ENCODE measurements around the gene VWF.
A peak's percentile ranks its signal among the peaks of the same experiment; 100 is the strongest.

The VWF gene

GRCh38 chr12:6076776-6077691 lies 47.4 kb downstream of the VWF start:
- Histone ChIP-seq H3K27ac (ENCODE audit: low read length) (no peak overlapping the region), H3K27me3 (ENCODE audit: control insufficient read depth in 1 of 2, insufficient read depth in 2 of 2, low read length in 2 of 2) (no peaks in the 10 kb centered on the region), H3K9me3 (ENCODE audit: control insufficient read depth in 2 of 2, low read length in 2 of 2) (no peaks in the 10 kb centered on the region), H3K9ac (ENCODE audit: low read length in 2 of 2) (no peak overlapping the region), H3K36me3 (ENCODE audit: control insufficient read depth in 2 of 2, insufficient read depth in 2 of 2, low read length in 2 of 2) (no peaks in the 10 kb centered on the region), H3K4me3 (ENCODE audit: low read length in 2 of 2) (no peak overlapping the region), H3K4me1 (ENCODE audit: control insufficient read depth, insufficient read depth, low read length) (peaks cover 11% of the 10 kb centered on the region)

GRCh38 chr12:6076346-6076745 lies 48.1 kb downstream of the VWF start:
- H3K27ac ChIP-seq (ENCODE audit: low read length): no peak overlapping the region
- peaks cover 11% of the 10 kb centered on the region for H3K4me1 ChIP-seq (ENCODE audit: control insufficient read depth, insufficient read depth, low read length)
- no peak overlapping the region for H3K4me3 ChIP-seq (ENCODE audit: low read length in 2 of 2)

GRCh38 chr12:6074979-6075585 lies 49.4 kb downstream of the VWF start:
- H3K4me3 ChIP-seq (ENCODE audit: low read length in 2 of 2): peak overlapping the region in 1 of 2 donors; percentile 47
- no peak overlapping the region for H3K27ac ChIP-seq (ENCODE audit: low read length)
- H3K27me3 ChIP-seq (ENCODE audit: control insufficient read depth in 1 of 2, insufficient read depth in 2 of 2, low read length in 2 of 2): no peaks in the 10 kb centered on the region
- no peaks in the 10 kb centered on the region for H3K9me3 ChIP-seq (ENCODE audit: control insufficient read depth in 2 of 2, low read length in 2 of 2)
- peaks cover 11% of the 10 kb centered on the region for H3K4me1 ChIP-seq (ENCODE audit: control insufficient read depth, insufficient read depth, low read length)
- H3K36me3 ChIP-seq (ENCODE audit: control insufficient read depth in 2 of 2, insufficient read depth in 2 of 2, low read length in 2 of 2): no peaks in the 10 kb centered on the region
- no peak overlapping the region for H3K9ac ChIP-seq (ENCODE audit: low read length in 2 of 2)

More at GRCh38 chr12:6076346-6076745, 48.1 kb downstream of the VWF start:
- Histone ChIP-seq H3K9ac (ENCODE audit: low read length in 2 of 2) (no peak overlapping the region), H3K27me3 (ENCODE audit: control insufficient read depth in 1 of 2, insufficient read depth in 2 of 2, low read length in 2 of 2) (no peaks in the 10 kb centered on the region), H3K9me3 (ENCODE audit: control insufficient read depth in 2 of 2, low read length in 2 of 2) (no peaks in the 10 kb centered on the region), H3K36me3 (ENCODE audit: control insufficient read depth in 2 of 2, insufficient read depth in 2 of 2, low read length in 2 of 2) (no peaks in the 10 kb centered on the region)

- no peaks in the 10 kb centered on the region for H3K9me3 ChIP-seq (ENCODE audit: control insufficient read depth in 2 of 2, low read length in 2 of 2)
- H3K36me3 ChIP-seq (ENCODE audit: control insufficient read depth in 2 of 2, insufficient read depth in 2 of 2, low read length in 2 of 2): no peaks in the 10 kb centered on the region
- H3K4me1 ChIP-seq (ENCODE audit: control insufficient read depth, insufficient read depth, low read length): peaks cover 11% of the 10 kb centered on the region
- no peaks in the 10 kb centered on the region for H3K27me3 ChIP-seq (ENCODE audit: control insufficient read depth in 1 of 2, insufficient read depth in 2 of 2, low read length in 2 of 2)
- peak overlapping the region in 1 of 2 donors; percentile 47 for H3K4me3 ChIP-seq (ENCODE audit: low read length in 2 of 2)
- no peak overlapping the region for H3K9ac ChIP-seq (ENCODE audit: low read length in 2 of 2)
- no peak overlapping the region for H3K27ac ChIP-seq (ENCODE audit: low read length)
Observed at GRCh38 chr12:6074427-6074826, 50.0 kb downstream of the VWF start.

GRCh38 chr12:6073426-6073825 lies 51.0 kb downstream of the VWF start:
- peaks cover 11% of the 10 kb centered on the region for H3K4me1 ChIP-seq (ENCODE audit: control insufficient read depth, insufficient read depth, low read length)

GRCh38 chr12:6072302-6072752 lies 52.1 kb downstream of the VWF start:
- no peak overlapping the region for H3K4me3 ChIP-seq (ENCODE audit: low read length in 2 of 2)
- no peak overlapping the region for H3K27ac ChIP-seq (ENCODE audit: low read length)
- H3K9ac ChIP-seq (ENCODE audit: low read length in 2 of 2): no peak overlapping the region
- H3K36me3 ChIP-seq (ENCODE audit: control insufficient read depth in 2 of 2, insufficient read depth in 2 of 2, low read length in 2 of 2): no peaks in the 10 kb centered on the region
- no peaks in the 10 kb centered on the region for H3K9me3 ChIP-seq (ENCODE audit: control insufficient read depth in 2 of 2, low read length in 2 of 2)
- no peaks in the 10 kb centered on the region for H3K27me3 ChIP-seq (ENCODE audit: control insufficient read depth in 1 of 2, insufficient read depth in 2 of 2, low read length in 2 of 2)
- peaks cover 11% of the 10 kb centered on the region for H3K4me1 ChIP-seq (ENCODE audit: control insufficient read depth, insufficient read depth, low read length)

More at GRCh38 chr12:6073426-6073825, 51.0 kb downstream of the VWF start:
- Histone ChIP-seq H3K9me3 (ENCODE audit: control insufficient read depth in 2 of 2, low read length in 2 of 2) (no peaks in the 10 kb centered on the region), H3K4me3 (ENCODE audit: low read length in 2 of 2) (no peak overlapping the region), H3K36me3 (ENCODE audit: control insufficient read depth in 2 of 2, insufficient read depth in 2 of 2, low read length in 2 of 2) (no peaks in the 10 kb centered on the region), H3K9ac (ENCODE audit: low read length in 2 of 2) (no peak overlapping the region), H3K27me3 (ENCODE audit: control insufficient read depth in 1 of 2, insufficient read depth in 2 of 2, low read length in 2 of 2) (no peaks in the 10 kb centered on the region), H3K27ac (ENCODE audit: low read length) (no peak overlapping the region)

- H3K27ac ChIP-seq (ENCODE audit: low read length): no peak overlapping the region
Observed at GRCh38 chr12:6071589-6071988, 52.9 kb downstream of the VWF start.

GRCh38 chr12:6070472-6071257 lies 53.8 kb downstream of the VWF start:
- no peaks in the 10 kb centered on the region for H3K27me3 ChIP-seq (ENCODE audit: control insufficient read depth in 1 of 2, insufficient read depth in 2 of 2, low read length in 2 of 2)
- H3K9ac ChIP-seq (ENCODE audit: low read length in 2 of 2): no peak overlapping the region
- H3K4me3 ChIP-seq (ENCODE audit: low read length in 2 of 2): no peak overlapping the region
- no peak overlapping the region for H3K27ac ChIP-seq (ENCODE audit: low read length)
- H3K9me3 ChIP-seq (ENCODE audit: control insufficient read depth in 2 of 2, low read length in 2 of 2): no peaks in the 10 kb centered on the region
- H3K36me3 ChIP-seq (ENCODE audit: control insufficient read depth in 2 of 2, insufficient read depth in 2 of 2, low read length in 2 of 2): no peaks in the 10 kb centered on the region
- H3K4me1 ChIP-seq (ENCODE audit: control insufficient read depth, insufficient read depth, low read length): peaks cover 10% of the 10 kb centered on the region

More at GRCh38 chr12:6071589-6071988, 52.9 kb downstream of the VWF start:
- no peaks in the 10 kb centered on the region for H3K27me3 ChIP-seq (ENCODE audit: control insufficient read depth in 1 of 2, insufficient read depth in 2 of 2, low read length in 2 of 2)
- H3K9ac ChIP-seq (ENCODE audit: low read length in 2 of 2): no peak overlapping the region
- H3K36me3 ChIP-seq (ENCODE audit: control insufficient read depth in 2 of 2, insufficient read depth in 2 of 2, low read length in 2 of 2): no peaks in the 10 kb centered on the region
- no peak overlapping the region for H3K4me3 ChIP-seq (ENCODE audit: low read length in 2 of 2)
- H3K9me3 ChIP-seq (ENCODE audit: control insufficient read depth in 2 of 2, low read length in 2 of 2): no peaks in the 10 kb centered on the region
- H3K4me1 ChIP-seq (ENCODE audit: control insufficient read depth, insufficient read depth, low read length): peaks cover 11% of the 10 kb centered on the region

- Histone ChIP-seq H3K4me1 (ENCODE audit: control insufficient read depth, insufficient read depth, low read length) (peaks cover 2% of the 10 kb centered on the region), H3K9ac (ENCODE audit: low read length in 2 of 2) (no peak overlapping the region), H3K36me3 (ENCODE audit: control insufficient read depth in 2 of 2, insufficient read depth in 2 of 2, low read length in 2 of 2) (no peaks in the 10 kb centered on the region), H3K4me3 (ENCODE audit: low read length in 2 of 2) (no peak overlapping the region), H3K27ac (ENCODE audit: low read length) (no peak overlapping the region), H3K9me3 (ENCODE audit: control insufficient read depth in 2 of 2, low read length in 2 of 2) (no peaks in the 10 kb centered on the region), H3K27me3 (ENCODE audit: control insufficient read depth in 1 of 2, insufficient read depth in 2 of 2, low read length in 2 of 2) (no peaks in the 10 kb centered on the region)
Observed at GRCh38 chr12:6069437-6070093, 54.9 kb downstream of the VWF start.

- Histone ChIP-seq H3K9ac (ENCODE audit: low read length in 2 of 2) (no peak overlapping the region), H3K4me3 (ENCODE audit: low read length in 2 of 2) (no peak overlapping the region), H3K27ac (ENCODE audit: low read length) (no peak overlapping the region), H3K36me3 (ENCODE audit: control insufficient read depth in 2 of 2, insufficient read depth in 2 of 2, low read length in 2 of 2) (peaks cover 0 to 2% of the 10 kb centered on the region in 2 donors), H3K27me3 (ENCODE audit: control insufficient read depth in 1 of 2, insufficient read depth in 2 of 2, low read length in 2 of 2) (no peaks in the 10 kb centered on the region), H3K4me1 (ENCODE audit: control insufficient read depth, insufficient read depth, low read length) (peaks cover 4% of the 10 kb centered on the region), H3K9me3 (ENCODE audit: control insufficient read depth in 2 of 2, low read length in 2 of 2) (no peaks in the 10 kb centered on the region)
Observed at GRCh38 chr12:6068227-6068626, 56.2 kb downstream of the VWF start.

All from stomach smooth muscle (tissue), 2 donors.